Stimulated activated naive CD8-positive, alpha-beta T cell treated with anti-CD3 and anti-CD28 coated beads, Interleukin-15, Interleukin-2, amounts not matched to agents 100 ng/mL and 50 ng/mL, for 24 hours (primary cell): Measurements from ENCODE around the gene ATP5PF.
"Not testable (repeated sequence)": the region's sequence is repeated elsewhere in the genome, so short reads cannot be mapped to it uniquely, and the experiment has no call there.

Experiments used
- H3K27ac Mint-ChIP-seq: one replicate; pipeline ENCODE4 v1.8.0; 2021; ENCODE audit warnings: mild to moderate bottlenecking, mixed read lengths
- H3K27me3 Mint-ChIP-seq: one replicate; pipeline ENCODE4 v1.8.0; 2021; ENCODE audit warnings: mixed read lengths
- H3K36me3 Mint-ChIP-seq: one replicate; pipeline ENCODE4 v1.8.0; 2021; ENCODE audit warnings: low read depth, mixed read lengths
- H3K4me1 Mint-ChIP-seq: one replicate; pipeline ENCODE4 v1.8.0; 2021; ENCODE audit warnings: low read depth, mixed read lengths
- H3K4me3 Mint-ChIP-seq: one replicate; pipeline ENCODE4 v1.8.0; 2021; ENCODE audit warnings: mild to moderate bottlenecking, mixed read lengths
- H3K9me3 Mint-ChIP-seq: one replicate; pipeline ENCODE4 v1.8.0; 2021; ENCODE audit warnings: mixed read lengths

ATP5PF gene, protein sequence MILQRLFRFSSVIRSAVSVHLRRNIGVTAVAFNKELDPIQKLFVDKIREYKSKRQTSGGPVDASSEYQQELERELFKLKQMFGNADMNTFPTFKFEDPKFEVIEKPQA

DNA sequence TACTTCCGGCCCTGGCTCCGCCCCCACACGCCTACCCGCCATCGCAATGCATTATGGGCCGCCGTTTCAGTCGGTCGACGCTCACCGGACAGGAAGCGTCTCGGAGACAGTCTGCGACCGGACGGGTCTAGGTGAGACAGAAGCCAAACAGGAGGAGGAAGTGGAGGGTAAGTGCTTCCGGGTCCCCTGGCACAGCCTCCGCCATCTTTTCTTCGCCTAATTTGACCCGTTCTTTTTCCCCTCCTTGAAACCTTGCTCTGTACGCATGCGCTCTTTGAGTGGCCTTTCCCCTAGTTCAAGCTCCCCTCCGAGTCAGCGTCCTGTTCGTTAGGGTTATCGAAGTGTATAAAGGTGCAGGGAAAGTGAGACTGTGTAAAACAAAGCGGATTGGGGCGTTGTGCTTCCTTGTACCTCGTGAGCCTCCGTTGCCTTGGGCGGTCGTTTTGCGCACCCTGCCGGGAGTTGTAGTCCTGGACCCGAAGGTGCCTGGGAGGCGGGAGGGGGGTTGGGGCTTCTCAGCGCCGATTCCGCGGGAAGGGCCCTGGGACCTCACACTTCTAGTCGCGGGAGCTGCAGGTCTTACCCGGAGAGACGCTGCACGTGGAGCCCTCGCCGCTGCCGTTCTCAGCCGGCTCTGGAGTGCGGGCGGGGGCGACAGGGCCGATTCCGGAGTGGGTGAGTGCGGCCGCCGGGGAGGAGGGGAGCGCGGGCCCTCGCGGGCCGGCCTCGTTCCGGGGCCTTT is at the start of gene ATP5PF, which contains the start of gene GABPA:
Gene ATP5PF, minus strand, starts transcription at position 1 of the 742 bp plus-strand sequence. CDS start 5,110 bp downstream, outside the sequence.
Gene GABPA, plus strand, starts transcription at position 69 of the 742 bp plus-strand sequence. CDS start 6,627 bp downstream, outside the sequence.
- Mint-ChIP-seq H3K36me3 (peaks cover 31% of the 10 kb centered on the region), H3K27ac (peak within 1 kb of the TSS; percentile 100), H3K4me1 (peaks cover 69% of the 10 kb centered on the region), H3K9me3 (no peaks in the 10 kb centered on the region), H3K4me3 (peak within 1 kb of the TSS; percentile 100), H3K27me3 (no peaks in the 10 kb centered on the region)

DNA sequence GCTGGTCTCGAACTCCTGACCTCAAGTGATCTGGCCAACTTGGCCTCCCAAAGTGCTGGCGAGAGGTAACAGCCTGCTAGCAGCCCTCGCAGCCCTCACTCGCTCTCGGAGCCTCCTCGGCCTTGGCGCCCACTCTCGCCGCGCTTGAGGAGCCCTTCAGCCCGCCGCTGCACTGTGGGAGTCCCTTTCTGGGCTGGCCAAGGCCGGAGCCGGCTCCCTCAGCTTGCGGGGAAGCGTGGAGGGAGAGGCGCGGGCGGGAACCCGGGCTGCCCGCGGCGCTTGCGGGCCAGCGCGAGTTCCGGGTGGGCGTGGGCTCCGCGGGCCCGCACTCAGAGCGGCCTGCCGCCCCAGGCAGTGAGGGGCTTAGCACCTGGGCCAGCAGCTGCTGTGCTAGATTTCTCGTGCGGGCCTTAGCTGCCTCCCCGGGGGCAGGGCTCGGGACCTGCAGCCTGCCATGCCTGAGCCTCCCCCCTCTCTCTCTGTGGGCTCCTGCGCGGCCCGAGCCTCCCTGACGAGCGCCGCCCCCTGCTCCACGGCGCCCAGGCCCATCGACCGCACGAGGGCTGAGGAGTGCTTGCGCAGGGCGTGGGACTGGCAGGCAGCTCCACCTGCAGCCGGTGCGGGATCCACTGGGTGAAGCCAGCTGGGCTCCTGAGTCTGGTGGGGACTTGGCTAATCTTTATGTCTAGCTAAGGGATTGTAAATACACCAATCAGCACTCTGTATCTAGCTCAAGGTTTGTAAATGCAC is 43.6 kb upstream of the ATP5PF start:
- H3K4me3 Mint-ChIP-seq, H3K36me3 Mint-ChIP-seq, H3K27ac Mint-ChIP-seq, H3K27me3 Mint-ChIP-seq, H3K9me3 Mint-ChIP-seq, H3K4me1 Mint-ChIP-seq: not testable (repeated sequence)

DNA sequence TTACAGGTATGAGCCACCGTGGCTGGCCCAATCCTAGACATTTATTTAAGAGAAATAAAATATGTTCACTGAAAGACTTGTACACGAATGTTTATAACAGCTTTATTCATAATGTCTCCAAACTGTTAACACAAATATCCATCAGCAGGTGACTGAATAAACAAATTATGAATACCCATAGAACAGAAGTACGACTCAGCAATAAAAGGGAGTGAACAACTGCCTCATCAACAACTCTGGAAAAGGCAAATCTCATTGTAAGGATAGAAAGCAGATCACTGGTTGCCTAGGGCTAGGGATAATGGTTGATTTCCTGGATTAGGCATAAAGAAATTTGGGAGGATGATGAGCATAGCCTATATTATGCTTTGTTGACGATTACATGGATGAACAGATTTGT is 41.7 kb upstream of the ATP5PF start:
- Mint-ChIP-seq H3K9me3 (no peaks in the 10 kb centered on the region), H3K27ac (no peak overlapping the region), H3K4me1 (peaks cover 11% of the 10 kb centered on the region), H3K4me3 (no peak overlapping the region), H3K36me3 (no peaks in the 10 kb centered on the region), H3K27me3 (no peaks in the 10 kb centered on the region)

DNA sequence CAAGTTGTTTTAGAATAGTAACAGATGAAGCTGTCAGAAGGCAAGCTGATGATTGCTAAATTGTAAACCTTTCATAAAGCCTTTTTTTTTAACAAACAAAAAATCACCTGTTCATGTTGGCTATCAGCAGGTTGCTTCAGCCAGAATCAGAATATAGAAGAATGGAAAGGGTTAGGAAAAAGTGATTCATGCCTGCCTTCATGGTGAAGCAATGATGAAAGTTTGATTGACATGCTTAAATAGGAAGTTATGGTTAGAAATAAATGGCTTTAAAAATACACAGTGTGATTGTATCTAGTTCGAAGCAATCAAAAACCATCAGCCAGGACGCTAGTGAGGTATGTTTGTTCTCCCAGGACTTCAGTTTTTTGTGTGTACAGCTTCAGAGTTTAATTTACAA is 38.0 kb upstream of the ATP5PF start:
- H3K4me1 Mint-ChIP-seq = peaks cover 11% of the 10 kb centered on the region
- H3K36me3 Mint-ChIP-seq = peaks cover 8% of the 10 kb centered on the region
- H3K27ac Mint-ChIP-seq = peak overlapping the region; percentile 82
- H3K27me3 Mint-ChIP-seq = no peaks in the 10 kb centered on the region
- no peak overlapping the region for H3K4me3 Mint-ChIP-seq
- H3K9me3 Mint-ChIP-seq = no peaks in the 10 kb centered on the region

DNA sequence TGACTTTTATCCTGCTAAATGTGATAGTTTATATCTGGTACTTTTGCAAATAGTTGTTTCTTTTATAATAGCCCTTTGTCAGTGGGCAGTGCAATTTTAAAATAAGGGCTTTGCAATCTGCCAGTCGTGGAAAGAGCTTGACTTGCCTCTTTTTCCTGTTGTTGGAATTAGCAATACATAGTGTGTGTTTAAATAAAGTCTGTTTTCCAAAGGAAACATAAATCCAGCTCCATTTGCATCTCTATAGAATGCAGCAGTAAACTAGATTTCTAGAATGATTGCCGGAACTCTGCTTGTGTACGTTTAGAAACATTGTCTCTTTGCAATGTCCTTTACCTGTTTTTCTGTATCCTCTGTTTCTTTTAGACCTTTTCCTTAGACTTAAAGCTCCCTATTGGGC is 33.2 kb upstream of the ATP5PF start:
- Mint-ChIP-seq H3K4me3 (no peak overlapping the region), H3K9me3 (no peaks in the 10 kb centered on the region), H3K4me1 (peaks cover 9% of the 10 kb centered on the region), H3K27me3 (no peaks in the 10 kb centered on the region), H3K27ac (no peak overlapping the region), H3K36me3 (peaks cover 47% of the 10 kb centered on the region)

DNA sequence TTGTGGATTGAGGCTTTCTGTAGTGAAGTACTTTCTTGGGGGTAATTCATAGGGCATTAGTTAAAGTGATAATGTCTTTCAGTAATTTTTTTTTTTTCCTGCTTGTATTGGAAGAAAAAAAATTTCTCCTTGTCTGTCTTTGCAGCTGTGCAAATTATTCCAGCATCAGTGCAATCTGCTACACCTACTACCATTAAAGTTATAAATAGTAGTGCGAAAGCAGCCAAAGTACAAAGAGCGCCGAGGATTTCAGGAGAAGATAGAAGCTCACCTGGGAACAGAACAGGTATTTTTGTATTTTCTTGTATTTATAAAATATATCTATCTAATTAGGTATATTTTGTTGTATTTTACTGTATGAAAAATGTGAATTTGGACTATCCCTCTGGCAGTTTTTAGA is 29.4 kb upstream of the ATP5PF start:
- Mint-ChIP-seq H3K36me3 (peaks cover 78% of the 10 kb centered on the region), H3K4me1 (peaks cover 11% of the 10 kb centered on the region), H3K9me3 (no peaks in the 10 kb centered on the region), H3K4me3 (no peak overlapping the region), H3K27me3 (no peaks in the 10 kb centered on the region), H3K27ac (no peak overlapping the region)

DNA sequence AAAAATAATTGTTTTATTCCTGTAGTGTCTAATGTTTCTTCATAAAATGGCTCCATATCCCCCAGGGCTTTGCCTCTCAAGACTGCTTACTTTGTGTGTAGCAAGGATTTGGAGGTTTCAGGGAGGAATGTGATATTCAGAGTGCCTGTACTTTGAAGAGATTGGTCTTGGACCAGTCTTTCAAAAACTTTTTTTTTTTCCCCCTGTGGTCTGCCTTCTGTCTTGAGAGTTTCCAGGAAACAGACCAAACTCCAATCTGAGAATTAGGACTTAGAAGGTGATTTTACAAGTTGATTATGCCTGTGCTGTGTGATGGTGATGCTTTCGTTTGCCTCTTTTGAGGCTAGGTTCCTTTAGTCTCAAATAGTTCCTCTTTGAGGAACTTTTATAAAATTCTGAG is 26.0 kb upstream of the ATP5PF start:
- Mint-ChIP-seq H3K9me3 (no peaks in the 10 kb centered on the region), H3K27me3 (no peaks in the 10 kb centered on the region), H3K4me1 (peaks cover 23% of the 10 kb centered on the region), H3K27ac (peak overlapping the region; percentile 65), H3K36me3 (peaks cover 77% of the 10 kb centered on the region), H3K4me3 (no peak overlapping the region)

DNA sequence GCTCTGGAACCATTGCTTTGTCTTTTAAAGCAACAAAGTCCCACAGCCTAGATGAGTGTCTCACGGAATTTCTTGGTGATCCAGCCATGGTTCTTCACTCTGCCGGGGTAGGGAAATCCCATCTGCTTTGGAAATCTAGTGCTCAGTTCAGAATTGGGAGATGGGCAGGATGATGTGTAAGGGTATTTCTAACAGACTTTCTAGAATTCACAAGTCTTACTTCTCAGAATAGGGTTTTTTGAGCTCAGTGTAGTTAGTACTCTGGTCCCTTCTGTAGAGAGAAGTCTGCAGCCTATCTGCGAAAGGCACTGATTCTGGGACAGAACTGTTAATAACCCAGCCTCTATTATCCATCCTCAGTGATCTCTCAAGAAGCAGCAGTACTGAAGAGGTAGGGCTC is 25.4 kb upstream of the ATP5PF start:
- peak overlapping the region; percentile 65 for H3K27ac Mint-ChIP-seq
- peaks cover 23% of the 10 kb centered on the region for H3K4me1 Mint-ChIP-seq
- peaks cover 71% of the 10 kb centered on the region for H3K36me3 Mint-ChIP-seq
- H3K9me3 Mint-ChIP-seq = no peaks in the 10 kb centered on the region
- no peaks in the 10 kb centered on the region for H3K27me3 Mint-ChIP-seq
- no peak overlapping the region for H3K4me3 Mint-ChIP-seq

DNA sequence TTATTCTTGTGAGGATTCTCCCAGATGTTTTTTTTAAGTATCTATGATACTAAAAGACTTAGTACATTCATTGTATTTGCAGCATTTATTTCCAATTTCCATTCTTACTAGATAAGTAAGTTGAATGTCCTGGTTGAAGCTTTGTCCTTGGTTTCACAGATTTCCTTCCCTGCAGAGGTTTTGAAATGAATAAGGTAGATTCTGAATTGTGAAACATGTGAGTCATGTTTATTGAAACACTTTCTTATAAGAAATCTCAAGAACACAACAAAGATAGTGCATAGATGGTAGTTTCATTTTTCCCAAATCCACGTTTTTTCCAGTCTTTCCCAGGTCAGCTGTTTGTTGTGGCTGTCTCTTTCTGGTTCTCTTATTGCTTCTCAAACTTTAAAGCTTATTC is 24.9 kb upstream of the ATP5PF start:
- Mint-ChIP-seq H3K27me3 (no peaks in the 10 kb centered on the region), H3K4me1 (peaks cover 23% of the 10 kb centered on the region), H3K9me3 (no peaks in the 10 kb centered on the region), H3K27ac (peak overlapping the region; percentile 65), H3K4me3 (no peak overlapping the region), H3K36me3 (peaks cover 68% of the 10 kb centered on the region)

DNA sequence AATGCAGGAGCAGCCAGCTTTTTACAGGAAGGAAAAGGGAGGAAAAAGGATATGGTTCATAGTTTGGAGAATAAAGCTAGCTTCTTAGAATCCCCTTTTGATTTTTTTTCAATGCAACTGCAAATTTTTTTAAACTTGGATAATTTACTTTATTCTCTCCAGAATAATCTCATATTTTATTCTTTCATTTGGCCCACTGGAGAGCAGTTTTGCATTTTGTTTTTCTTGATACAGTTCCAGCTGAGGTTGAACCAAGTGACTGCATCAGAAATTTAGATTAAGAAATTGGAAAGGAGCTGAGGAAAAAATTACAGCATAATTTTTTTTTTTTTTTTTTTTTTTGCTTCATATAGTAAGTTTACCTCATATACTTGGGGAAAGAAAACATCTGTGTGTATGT is 22.8 kb upstream of the ATP5PF start:
- Mint-ChIP-seq H3K4me3 (no peak overlapping the region), H3K36me3 (peaks cover 68% of the 10 kb centered on the region), H3K27me3 (no peaks in the 10 kb centered on the region), H3K9me3 (no peaks in the 10 kb centered on the region), H3K4me1 (peaks cover 23% of the 10 kb centered on the region), H3K27ac (no peak overlapping the region)

DNA sequence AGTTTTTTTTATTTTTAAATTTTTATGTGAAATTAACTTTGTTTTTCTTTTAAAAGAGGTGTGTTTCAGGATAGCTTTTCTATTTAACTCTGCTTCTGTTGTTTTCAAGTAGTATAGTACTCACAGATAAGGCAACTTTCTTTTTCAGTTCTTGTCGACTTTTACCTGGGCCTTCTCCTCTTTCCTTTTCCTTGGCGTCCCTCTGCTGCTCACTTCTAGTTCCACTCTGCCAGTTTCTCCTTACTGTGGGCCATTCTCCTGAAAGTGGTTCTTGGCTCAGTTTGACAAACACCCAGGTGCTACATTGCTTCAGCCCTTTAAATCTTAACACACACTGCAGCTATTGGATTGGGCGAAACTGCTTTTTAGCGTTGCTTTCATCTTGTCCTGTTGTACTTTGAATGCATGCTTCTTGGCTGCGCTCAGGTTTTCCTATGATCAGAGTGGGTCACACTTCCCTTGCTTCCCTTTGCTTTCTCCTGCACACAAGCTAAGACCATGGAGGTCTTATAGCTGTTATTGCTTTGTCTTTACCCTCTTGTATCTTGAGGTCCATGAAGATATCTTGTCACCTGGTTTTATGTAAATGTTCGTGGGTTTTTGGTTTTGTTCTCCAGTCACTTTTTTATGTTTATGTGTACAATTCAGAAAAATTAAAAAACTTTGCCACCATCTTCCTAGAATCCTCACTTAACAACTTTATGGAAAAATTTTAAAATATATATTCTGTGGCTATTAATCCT is 21.7 kb upstream of the ATP5PF start:
- H3K27me3 Mint-ChIP-seq = no peaks in the 10 kb centered on the region
- no peak overlapping the region for H3K4me3 Mint-ChIP-seq
- H3K27ac Mint-ChIP-seq = peak overlapping the region; percentile 77
- H3K36me3 Mint-ChIP-seq = peaks cover 68% of the 10 kb centered on the region
- no peaks in the 10 kb centered on the region for H3K9me3 Mint-ChIP-seq
- peaks cover 23% of the 10 kb centered on the region for H3K4me1 Mint-ChIP-seq

DNA sequence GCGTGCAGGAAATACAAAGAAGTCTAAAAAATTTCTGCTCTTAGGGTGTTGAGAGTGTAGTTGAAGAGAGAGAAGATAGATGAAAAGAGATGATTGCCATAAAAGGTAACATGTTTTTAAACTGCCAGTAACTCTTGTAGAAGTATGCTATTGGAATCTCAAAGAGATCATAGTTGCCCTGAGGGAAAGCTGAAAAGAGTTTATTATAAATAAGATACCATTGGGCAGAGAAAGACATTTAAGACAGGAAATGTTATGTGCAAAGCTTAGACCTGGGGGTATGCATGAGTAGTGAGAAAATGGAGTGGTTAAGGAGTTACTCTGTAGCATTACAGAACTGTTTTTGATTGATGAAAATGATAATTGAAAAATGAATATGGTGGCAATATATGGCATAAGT is 17.7 kb upstream of the ATP5PF start:
- no peaks in the 10 kb centered on the region for H3K9me3 Mint-ChIP-seq
- no peak overlapping the region for H3K27ac Mint-ChIP-seq
- peaks cover 65% of the 10 kb centered on the region for H3K36me3 Mint-ChIP-seq
- peaks cover 17% of the 10 kb centered on the region for H3K4me1 Mint-ChIP-seq
- H3K4me3 Mint-ChIP-seq = no peak overlapping the region
- no peaks in the 10 kb centered on the region for H3K27me3 Mint-ChIP-seq

DNA sequence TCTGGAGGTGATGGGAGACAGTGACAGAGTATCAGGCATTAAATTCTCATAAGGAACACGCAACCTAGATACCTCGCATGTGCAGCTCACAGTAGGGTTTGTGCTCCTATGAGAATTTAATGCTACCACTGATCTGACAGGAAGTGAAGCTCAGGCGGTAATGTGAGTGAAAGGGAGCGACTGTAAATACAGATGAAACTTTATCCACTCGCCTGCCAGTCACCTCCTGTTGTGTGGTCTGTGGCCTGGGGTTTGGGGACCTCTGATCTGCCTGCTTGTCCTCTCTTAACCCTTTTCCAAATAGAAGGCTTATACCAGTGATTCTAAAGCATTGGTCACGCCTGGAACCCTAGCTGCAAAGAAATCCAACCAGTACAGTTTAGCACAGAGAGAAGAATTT is 15.4 kb upstream of the ATP5PF start:
- Mint-ChIP-seq H3K4me1 (peaks cover 10% of the 10 kb centered on the region), H3K4me3 (no peak overlapping the region), H3K9me3 (no peaks in the 10 kb centered on the region), H3K27me3 (no peaks in the 10 kb centered on the region), H3K36me3 (peaks cover 66% of the 10 kb centered on the region), H3K27ac (peak overlapping the region; percentile 72)

DNA sequence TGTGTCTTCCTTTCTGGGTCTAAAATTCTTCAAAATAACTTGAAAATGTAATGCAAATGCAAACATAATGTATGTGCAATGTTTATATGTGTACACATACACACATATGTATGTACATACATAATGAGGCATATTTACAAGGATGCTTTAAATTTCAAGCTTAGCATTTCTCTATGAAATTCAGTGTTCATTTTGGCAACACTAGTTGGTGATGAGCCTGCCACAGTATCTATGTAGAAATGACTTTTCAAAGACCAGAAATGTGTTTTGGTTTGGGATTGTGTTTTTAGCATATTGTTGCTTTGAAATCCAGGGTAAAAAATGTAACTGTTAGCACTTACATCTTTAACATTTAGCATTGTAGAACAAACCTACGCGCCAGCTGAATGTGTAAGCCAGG is 10.2 kb upstream of the ATP5PF start:
- H3K27me3 Mint-ChIP-seq = no peaks in the 10 kb centered on the region
- peaks cover 9% of the 10 kb centered on the region for H3K4me1 Mint-ChIP-seq
- H3K27ac Mint-ChIP-seq = no peak overlapping the region
- H3K9me3 Mint-ChIP-seq = no peaks in the 10 kb centered on the region
- no peak overlapping the region for H3K4me3 Mint-ChIP-seq
- peaks cover 47% of the 10 kb centered on the region for H3K36me3 Mint-ChIP-seq

DNA sequence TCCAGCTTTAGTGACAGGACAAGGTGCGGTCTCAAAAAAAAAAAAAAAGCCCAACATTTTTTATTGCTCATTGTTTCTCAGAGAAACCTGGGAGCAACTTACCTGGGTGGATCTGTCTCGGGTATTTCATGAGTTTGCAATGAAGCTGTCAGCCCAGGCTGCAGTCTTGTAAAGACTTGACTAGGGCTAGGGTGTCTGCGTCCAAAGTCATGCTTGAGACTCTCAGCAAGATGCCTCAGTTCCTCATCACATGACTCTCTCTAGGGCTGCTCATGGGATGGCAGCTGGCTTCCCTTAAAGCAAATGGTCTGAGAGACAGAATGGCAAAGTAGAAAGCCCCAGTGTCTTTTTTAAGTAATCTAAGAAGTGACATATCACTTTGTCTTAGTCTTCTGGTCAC is 8.2 kb upstream of the ATP5PF start:
- no peaks in the 10 kb centered on the region for H3K27me3 Mint-ChIP-seq
- no peak overlapping the region for H3K4me3 Mint-ChIP-seq
- H3K4me1 Mint-ChIP-seq = peaks cover 20% of the 10 kb centered on the region
- peaks cover 34% of the 10 kb centered on the region for H3K36me3 Mint-ChIP-seq
- no peaks in the 10 kb centered on the region for H3K9me3 Mint-ChIP-seq
- H3K27ac Mint-ChIP-seq = no peak overlapping the region
